ENCODE data around the gene NR3C1.

Gene NR3C1

GRCh38 chr5:143274952-143275351 is 128.5 kb downstream of the NR3C1 start:
- Histone ChIP-seq H2AFZ (no peak overlapping the region), H3K4me2 (ENCODE audit: low read length) (no peak overlapping the region), H3K9me3 (ENCODE audit: control insufficient read depth, low read length) (no peaks in the 10 kb centered on the region), H3K36me3 (ENCODE audit: control insufficient read depth, insufficient read depth, low read length) (no peaks in the 10 kb centered on the region), H3K27me3 (ENCODE audit: control insufficient read depth, insufficient read depth, low read length) (no peaks in the 10 kb centered on the region), H3K27ac (no peak overlapping the region), H3K4me1 (no peaks in the 10 kb centered on the region), H3K4me3 (ENCODE audit: low read depth, low read length) (no peak overlapping the region), H3K9ac (no peak overlapping the region), H3K79me2 (no peaks in the 10 kb centered on the region)
- TF ChIP-seq CTCF (IDR thresholded peaks at IDR 0.05), result no peak

- no peak for TF ChIP-seq CTCF (IDR thresholded peaks at IDR 0.05)
- Histone ChIP-seq H2AFZ (no peak overlapping the region), H3K36me3 (ENCODE audit: control insufficient read depth, insufficient read depth, low read length) (no peaks in the 10 kb centered on the region), H3K79me2 (no peaks in the 10 kb centered on the region), H3K27me3 (ENCODE audit: control insufficient read depth, insufficient read depth, low read length) (no peaks in the 10 kb centered on the region), H3K4me3 (ENCODE audit: low read depth, low read length) (no peak overlapping the region), H3K27ac (no peak overlapping the region), H3K4me1 (no peaks in the 10 kb centered on the region), H3K9ac (no peak overlapping the region), H3K9me3 (ENCODE audit: control insufficient read depth, low read length) (peaks cover 4% of the 10 kb centered on the region), H3K4me2 (ENCODE audit: low read length) (no peak overlapping the region)
Measured at GRCh38 chr5:143271431-143271830, 132.1 kb downstream of the NR3C1 start.

GRCh38 chr5:143268388-143268787 is 135.1 kb downstream of the NR3C1 start:
- H3K4me1 ChIP-seq, result no peaks in the 10 kb centered on the region
- no peak overlapping the region for H3K9ac ChIP-seq
- no peak overlapping the region for H3K4me3 ChIP-seq (ENCODE audit: low read depth, low read length)
- H3K27ac ChIP-seq, result no peak overlapping the region
- peaks cover 4% of the 10 kb centered on the region for H3K9me3 ChIP-seq (ENCODE audit: control insufficient read depth, low read length)
- H3K4me2 ChIP-seq (ENCODE audit: low read length), result no peak overlapping the region
- H3K79me2 ChIP-seq, result no peaks in the 10 kb centered on the region
- H2AFZ ChIP-seq, result no peak overlapping the region
- H3K36me3 ChIP-seq (ENCODE audit: control insufficient read depth, insufficient read depth, low read length), result no peaks in the 10 kb centered on the region
- no peak for TF ChIP-seq CTCF (IDR thresholded peaks at IDR 0.05)
- H3K27me3 ChIP-seq (ENCODE audit: control insufficient read depth, insufficient read depth, low read length), result no peaks in the 10 kb centered on the region

GRCh38 chr5:143267186-143267585 is 136.3 kb downstream of the NR3C1 start:
- no peaks in the 10 kb centered on the region for H3K36me3 ChIP-seq (ENCODE audit: control insufficient read depth, insufficient read depth, low read length)
- peaks cover 4% of the 10 kb centered on the region for H3K9me3 ChIP-seq (ENCODE audit: control insufficient read depth, low read length)
- no peaks in the 10 kb centered on the region for H3K4me1 ChIP-seq
- no peak overlapping the region for H3K9ac ChIP-seq
- no peak overlapping the region for H3K4me3 ChIP-seq (ENCODE audit: low read depth, low read length)
- H3K4me2 ChIP-seq (ENCODE audit: low read length), result no peak overlapping the region
- H2AFZ ChIP-seq, result no peak overlapping the region
- TF ChIP-seq CTCF (IDR thresholded peaks at IDR 0.05), result no peak
- no peaks in the 10 kb centered on the region for H3K79me2 ChIP-seq
- no peaks in the 10 kb centered on the region for H3K27me3 ChIP-seq (ENCODE audit: control insufficient read depth, insufficient read depth, low read length)
- no peak overlapping the region for H3K27ac ChIP-seq

- H3K9ac ChIP-seq, result no peak overlapping the region
- no peak overlapping the region for H2AFZ ChIP-seq
- no peaks in the 10 kb centered on the region for H3K27me3 ChIP-seq (ENCODE audit: control insufficient read depth, insufficient read depth, low read length)
- H3K79me2 ChIP-seq, result no peaks in the 10 kb centered on the region
- H3K9me3 ChIP-seq (ENCODE audit: control insufficient read depth, low read length), result peaks cover 4% of the 10 kb centered on the region
- TF ChIP-seq CTCF (IDR thresholded peaks at IDR 0.05), result no peak
- H3K4me1 ChIP-seq, result no peaks in the 10 kb centered on the region
- H3K4me2 ChIP-seq (ENCODE audit: low read length), result no peak overlapping the region
- H3K36me3 ChIP-seq (ENCODE audit: control insufficient read depth, insufficient read depth, low read length), result no peaks in the 10 kb centered on the region
- no peak overlapping the region for H3K4me3 ChIP-seq (ENCODE audit: low read depth, low read length)
- no peak overlapping the region for H3K27ac ChIP-seq
Measured at GRCh38 chr5:143265995-143266394, 137.5 kb downstream of the NR3C1 start.

All from parathyroid adenoma (tissue), 2 donors.